Endothelial cell of umbilical vein (primary cell): ENCODE data around the gene RTP3. TPM values are rescaled to one million over a fixed set of nuclear protein-coding genes. Genes with fewer than 3 reads are reported as not detected.

Experiments used
- BruUV-seq: library from RNA; stranded (reverse); fragments of 400-500 nt; replicated peaks from 2 replicates; lab custom pipeline; 2021; lab: Mats Ljungman, UMichigan
- CTCF ChIA-PET: fragments of 300-600, 350-600 bp; sonication (Branson Sonifier 250); formaldehyde crosslinking; loops from one replicate; lab custom pipeline; 2021; ENCODE audit warnings: antibody characterized with exemption, inconsistent platforms; lab: Charles Lee
- POLR2A ChIA-PET: fragments of 300-600, 350-600 bp; sonication (Branson Sonifier 250); formaldehyde crosslinking; loops from one replicate; lab custom pipeline; 2021; ENCODE audit warnings: antibody characterized with exemption, inconsistent platforms; lab: Charles Lee
- DNase-seq: peaks from one replicate; pipeline ENCODE4 v3.0.0-alpha.2; 2011; ENCODE audit warnings: low read depth, low spot score
- FAIRE-seq: peaks from 2 replicates; lab custom pipeline; 2011; peaks lifted over from hg19 to GRCh38; lab: Jason Lieb, UNC
- H2AFZ ChIP-seq: 2 replicates; pipeline ENCODE4 v1.6.0; 2012; ENCODE audit warnings: low read depth, low read length, control low read depth, inconsistent platforms
- H3K27ac ChIP-seq: 2 replicates; pipeline ENCODE4 v1.5.1; 2011; ENCODE audit warnings: low read depth, mild to moderate bottlenecking, control low read depth, low read length, moderate library complexity; ENCODE audit not compliant: insufficient read depth
- H3K27me3 ChIP-seq, 2 experiments: 2 replicates each; pipeline versions ENCODE4 v1.6.0 to v1.6.1; 2011; ENCODE audit warnings: low read length in 2 of 2, mixed read lengths in 1 of 2; ENCODE audit not compliant: control insufficient read depth in 2 of 2, insufficient read depth in 2 of 2
- H3K36me3 ChIP-seq, 2 experiments: 2 replicates in 1 of 2; 3 replicates in 1 of 2; pipeline ENCODE4 v1.5.1; 2011; ENCODE audit warnings: low read length in 2 of 2, mild to moderate bottlenecking in 1 of 2, moderate library complexity in 1 of 2; ENCODE audit not compliant: control insufficient read depth in 2 of 2, insufficient read depth in 2 of 2; ENCODE audit errors: extremely low read depth in 1 of 2
- H3K4me1 ChIP-seq: 3 replicates; pipeline ENCODE4 v1.5.1; 2011; ENCODE audit warnings: mild to moderate bottlenecking, low read length; ENCODE audit not compliant: control insufficient read depth, insufficient read depth; ENCODE audit errors: extremely low read depth
- H3K4me2 ChIP-seq: 2 replicates; pipeline ENCODE4 v1.6.1; 2011; ENCODE audit warnings: low read length, control low read depth, mixed read lengths; ENCODE audit not compliant: insufficient read depth
- H3K4me3 ChIP-seq, 3 experiments: fragments of 200-600 bp in 1 of 3; sonication (generic), shearing (Covaris generic) in 1 of 3; replicated peaks in 1 of 3; 2 replicates each; pipeline ENCODE4 v1.5.1; 2011 to 2016; ENCODE audit warnings: control low read depth in 3 of 3, low read length in 3 of 3, mild to moderate bottlenecking in 2 of 3, inconsistent platforms in 1 of 3, low read depth in 1 of 3, moderate library complexity in 1 of 3; ENCODE audit not compliant: insufficient read depth in 1 of 3
- H3K79me2 ChIP-seq: 2 replicates; pipeline ENCODE4 v1.6.0; 2012; ENCODE audit warnings: low read length, inconsistent platforms; ENCODE audit not compliant: control insufficient read depth, insufficient read depth
- H3K9ac ChIP-seq: replicated peaks from 2 replicates; pipeline ENCODE3; 2011; ENCODE audit warnings: low read length, control low read depth; ENCODE audit not compliant: insufficient read depth; ENCODE audit errors: extremely low read depth
- H3K9me1 ChIP-seq: replicated peaks from 3 replicates; pipeline ENCODE4 v1.6.0; 2011; ENCODE audit warnings: mild to moderate bottlenecking, low read length; ENCODE audit not compliant: control insufficient read depth, insufficient read depth; ENCODE audit errors: extremely low read depth
- H3K9me3 ChIP-seq: replicated peaks from 2 replicates; pipeline ENCODE4 v1.5.1; 2012; ENCODE audit warnings: low read length, inconsistent platforms; ENCODE audit not compliant: control insufficient read depth, insufficient read depth
- H4K20me1 ChIP-seq: replicated peaks from 2 replicates; pipeline ENCODE3; 2011; ENCODE audit warnings: mild to moderate bottlenecking, low read length; ENCODE audit not compliant: control insufficient read depth, insufficient read depth; ENCODE audit errors: extremely low read depth
- EZH2 ChIP-seq: IDR thresholded peaks from 2 replicates; pipeline ENCODE4 v1.6.1; 2012; ENCODE audit warnings: borderline replicate concordance, low read depth, mild to moderate bottlenecking, moderate library complexity, low read length, inconsistent platforms; ENCODE audit not compliant: severe bottlenecking
- FOS ChIP-seq: IDR thresholded peaks from 2 replicates; pipeline ENCODE4 v1.6.1; 2011; ENCODE audit warnings: mild to moderate bottlenecking, low read length, moderate library complexity, borderline replicate concordance; ENCODE audit not compliant: insufficient read depth
- GATA2 ChIP-seq: IDR thresholded peaks from 2 replicates; pipeline ENCODE4 v1.7.0; 2011; ENCODE audit warnings: low read depth, mild to moderate bottlenecking, moderate library complexity, mixed read lengths, low read length; ENCODE audit not compliant: insufficient read length, insufficient read depth
- JUN ChIP-seq: IDR thresholded peaks from 2 replicates; pipeline ENCODE4 v1.6.1; 2011; ENCODE audit warnings: borderline replicate concordance, low read depth; ENCODE audit not compliant: insufficient read length, insufficient read depth
- MYC ChIP-seq: IDR thresholded peaks from one replicate; pipeline ENCODE4 v1.6.1; 2011; ENCODE audit warnings: mild to moderate bottlenecking, low read depth, low read length
- POLR2A ChIP-seq: IDR thresholded peaks from 2 replicates; pipeline ENCODE4 v1.6.1; 2012; ENCODE audit warnings: low read depth, mild to moderate bottlenecking, control low read depth, low read length
- POLR2AphosphoS5 ChIP-seq: IDR thresholded peaks from 2 replicates; pipeline ENCODE4 v1.6.1; 2012; ENCODE audit warnings: low read depth, mild to moderate bottlenecking, control low read depth, low read length, moderate library complexity; ENCODE audit not compliant: insufficient read depth
- dilution Hi-C: fragments of 300-500 bp; cut with MboI; formaldehyde crosslinking; loops from one replicate; pipeline ENCODE4 v1.15.0; 2019; ENCODE audit warnings: low sequenced_read_pairs; ENCODE audit not compliant: extremely low pct_ligation_motif_present
- intact Hi-C: fragments of 100-400 bp; cut with micrococcal nuclease; formaldehyde crosslinking; loops from one replicate; pipeline ENCODE4 v1.10.0; 2022
- polyA plus RNA-seq, 4 experiments: library from polyadenylated mRNA; depleted of rRNA in 3 of 4; stranded (reverse) in 3 of 4; unstranded in 1 of 4; fragments of >200 nt; gene quantifications; 2 replicates each; pipeline versions ENCODE4 v1.2.1 to v1.2.3, GENCODE V29; 2011 to 2012; ENCODE audit warnings: missing spikeins in 1 of 4
- total RNA-seq: library from RNA; stranded (reverse); gene quantifications from 2 replicates; pipeline ENCODE4 v1.2.3, GENCODE V29; 2021
- TF ChIP-seq, protein P1 (sequence below), 2 donors: IDR thresholded peaks; 1 replicate in 1 of 2; 2 replicates in 1 of 2; pipeline ENCODE4 v1.5.1; 2011; ENCODE audit warnings: low read length in 2 of 2, mild to moderate bottlenecking in 2 of 2, moderate library complexity in 2 of 2, control low read depth in 1 of 2, inconsistent platforms in 1 of 2, low read depth in 1 of 2; ENCODE audit not compliant: insufficient read depth in 1 of 2; ENCODE audit errors: extremely low read depth in 1 of 2
- TF ChIP-seq, protein P2 (sequence below): IDR thresholded peaks from 2 replicates; pipeline ENCODE4 v1.6.1; 2011; ENCODE audit not compliant: insufficient read depth, insufficient read length

RTP3 gene
- total and polyA plus RNA-seq, 2 donors (not counting 3 experiments of a cell fraction or from before 2014, with no cell fraction given) = 0.06 TPM; not detected in 1

DNA sequence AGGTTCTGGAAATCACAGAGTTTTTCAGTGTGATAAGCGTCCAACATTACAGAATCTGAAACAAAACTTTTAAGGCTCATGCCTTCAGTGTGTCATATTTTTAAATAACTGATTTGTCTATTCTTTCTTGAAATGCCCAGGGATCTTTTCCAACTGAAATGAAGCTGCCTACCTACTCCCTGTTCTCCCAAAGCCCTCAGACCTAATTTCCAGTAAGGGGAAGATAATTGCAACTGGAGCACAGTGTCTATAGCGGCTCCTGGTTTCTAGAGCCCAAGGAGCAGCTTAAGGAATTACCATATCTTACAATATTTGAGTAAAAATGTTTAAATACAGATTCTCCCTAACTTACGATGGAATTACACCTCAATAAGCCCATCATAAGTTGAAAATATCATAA is 35.3 kb downstream of the RTP3 start:
- no peak overlapping the region for H3K4me2 ChIP-seq
- no peak overlapping the region for H3K4me3 ChIP-seq
- H4K20me1 ChIP-seq = no peaks in the 10 kb centered on the region
- no peak for TF ChIP-seq POLR2A
- TF ChIP-seq POLR2AphosphoS5 = no peak
- no peak for TF ChIP-seq EZH2
- TF ChIP-seq JUN = no peak
- no peak for TF ChIP-seq GATA2
- TF ChIP-seq FOS = no peak
- no peak for TF ChIP-seq MYC
- TF ChIP-seq, protein P1, sequence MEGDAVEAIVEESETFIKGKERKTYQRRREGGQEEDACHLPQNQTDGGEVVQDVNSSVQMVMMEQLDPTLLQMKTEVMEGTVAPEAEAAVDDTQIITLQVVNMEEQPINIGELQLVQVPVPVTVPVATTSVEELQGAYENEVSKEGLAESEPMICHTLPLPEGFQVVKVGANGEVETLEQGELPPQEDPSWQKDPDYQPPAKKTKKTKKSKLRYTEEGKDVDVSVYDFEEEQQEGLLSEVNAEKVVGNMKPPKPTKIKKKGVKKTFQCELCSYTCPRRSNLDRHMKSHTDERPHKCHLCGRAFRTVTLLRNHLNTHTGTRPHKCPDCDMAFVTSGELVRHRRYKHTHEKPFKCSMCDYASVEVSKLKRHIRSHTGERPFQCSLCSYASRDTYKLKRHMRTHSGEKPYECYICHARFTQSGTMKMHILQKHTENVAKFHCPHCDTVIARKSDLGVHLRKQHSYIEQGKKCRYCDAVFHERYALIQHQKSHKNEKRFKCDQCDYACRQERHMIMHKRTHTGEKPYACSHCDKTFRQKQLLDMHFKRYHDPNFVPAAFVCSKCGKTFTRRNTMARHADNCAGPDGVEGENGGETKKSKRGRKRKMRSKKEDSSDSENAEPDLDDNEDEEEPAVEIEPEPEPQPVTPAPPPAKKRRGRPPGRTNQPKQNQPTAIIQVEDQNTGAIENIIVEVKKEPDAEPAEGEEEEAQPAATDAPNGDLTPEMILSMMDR (IDR thresholded peaks at IDR 0.05; ENCODE audit: extremely low read depth in 1 of 2, insufficient read depth in 1 of 2, low read depth in 1 of 2, low read length in 2 of 2) = no peak
- TF ChIP-seq, protein P2, sequence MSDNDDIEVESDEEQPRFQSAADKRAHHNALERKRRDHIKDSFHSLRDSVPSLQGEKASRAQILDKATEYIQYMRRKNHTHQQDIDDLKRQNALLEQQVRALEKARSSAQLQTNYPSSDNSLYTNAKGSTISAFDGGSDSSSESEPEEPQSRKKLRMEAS = no peak
- no peaks in the 10 kb centered on the region for H3K36me3 ChIP-seq
- DNase-seq (no peak), FAIRE-seq (no peak)
- no peaks in the 10 kb centered on the region for H3K9me3 ChIP-seq
- H3K9me1 ChIP-seq = no peaks in the 10 kb centered on the region
- no peaks in the 10 kb centered on the region for H3K4me1 ChIP-seq
- H3K27ac ChIP-seq = no peak overlapping the region
- no peaks in the 10 kb centered on the region for H3K79me2 ChIP-seq
- dilution Hi-C loops (no loop called here), intact Hi-C loops (no loop called here)
- BruUV-seq = no TSS peak
- ChIA-PET POLR2A (no interaction called here), CTCF (interaction anchor here (1.5 kb wide), 1 partner anchor 44 kb away, joined by 8 read pairs; no protein-coding TSS in a partner anchor)
- peaks cover 0 to 7% of the 10 kb centered on the region in 2 experiments for H3K27me3 ChIP-seq
- no peak overlapping the region for H3K9ac ChIP-seq
- H2AFZ ChIP-seq = no peak overlapping the region
